H1 (cell line): ENCODE results near the gene POMP. TPM values are rescaled to one million over a fixed set of nuclear protein-coding genes. Genes with fewer than 3 reads are reported as not detected.

Experiments
- CTCF ChIA-PET: fragments of 300-600 bp; sonication (Branson Sonifier 250); formaldehyde crosslinking; loops from one replicate; lab custom pipeline; 2021; ENCODE audit not compliant: partially characterized antibody; lab: Charles Lee
- POLR2A ChIA-PET: fragments of 300-600 bp; sonication (Branson Sonifier 250); formaldehyde crosslinking; loops from one replicate; lab custom pipeline; 2021; ENCODE audit warnings: inconsistent platforms; ENCODE audit not compliant: partially characterized antibody; lab: Charles Lee
- DNase-seq, 2 experiments: peaks; one replicate each; pipeline versions ENCODE4 v3.0.0 to v3.0.0-alpha.2; 2010 to 2022; ENCODE audit warnings: low spot score in 2 of 2, low read depth in 1 of 2, mixed read lengths in 1 of 2
- FAIRE-seq: peaks from 2 replicates; lab custom pipeline; 2011; peaks lifted over from hg19 to GRCh38; lab: Jason Lieb, UNC
- H2AFZ ChIP-seq: 2 replicates; pipeline ENCODE4 v1.8.1; 2012; ENCODE audit warnings: low read length, inconsistent platforms
- H2AK5ac ChIP-seq: 2 replicates; pipeline ENCODE4 v1.6.1; 2013; ENCODE audit warnings: low read depth, low read length
- H2BK120ac ChIP-seq: replicated peaks from 2 replicates; pipeline ENCODE3; 2013; ENCODE audit warnings: low read depth, low read length, inconsistent platforms
- H2BK12ac ChIP-seq: 2 replicates; pipeline ENCODE4 v1.6.1; 2013; ENCODE audit warnings: low read depth, low read length
- H2BK15ac ChIP-seq: 2 replicates; pipeline ENCODE4 v1.6.1; 2013; ENCODE audit warnings: low read length
- H2BK20ac ChIP-seq: 2 replicates; pipeline ENCODE4 v1.6.1; 2013; ENCODE audit warnings: low read length
- H2BK5ac ChIP-seq: 2 replicates; pipeline ENCODE4 v1.6.1; 2013; ENCODE audit warnings: low read depth, low read length
- H3K14ac ChIP-seq: 2 replicates; pipeline ENCODE4 v1.6.1; 2013; ENCODE audit warnings: inconsistent platforms; ENCODE audit not compliant: insufficient read length
- H3K18ac ChIP-seq: 2 replicates; pipeline ENCODE4 v1.6.1; 2013; ENCODE audit warnings: low read length; ENCODE audit errors: extremely low read depth
- H3K23ac ChIP-seq: 2 replicates; pipeline ENCODE4 v1.6.1; 2013; ENCODE audit warnings: inconsistent platforms; ENCODE audit not compliant: insufficient read length
- H3K23me2 ChIP-seq: 2 replicates; pipeline ENCODE4 v1.6.1; 2013; ENCODE audit warnings: low read depth, low read length
- H3K27ac ChIP-seq: 2 replicates; pipeline ENCODE4 v1.6.1; 2011; ENCODE audit warnings: low read depth, low read length, inconsistent platforms
- H3K27me3 ChIP-seq, 4 experiments: replicated peaks in 1 of 4; 1 replicate in 1 of 4; 2 replicates in 3 of 4; pipeline versions ENCODE4 v1.6.1 to v1.8.1; 2011 to 2013; ENCODE audit warnings: low read length in 3 of 4, mild to moderate bottlenecking in 3 of 4, inconsistent platforms in 2 of 4, mixed read lengths in 2 of 4, moderate library complexity in 1 of 4; ENCODE audit not compliant: control insufficient read depth in 3 of 4, insufficient read depth in 3 of 4; ENCODE audit errors: extremely low read depth in 1 of 4
- H3K36me3 ChIP-seq, 4 experiments: 2 replicates each; pipeline versions ENCODE4 v1.6.1 to v1.8.1; 2011 to 2013; ENCODE audit warnings: mild to moderate bottlenecking in 4 of 4, low read length in 3 of 4, moderate library complexity in 2 of 4, control low read depth in 1 of 4, inconsistent platforms in 1 of 4; ENCODE audit not compliant: insufficient read depth in 4 of 4, control insufficient read depth in 2 of 4
- H3K4ac ChIP-seq: replicated peaks from 2 replicates; pipeline ENCODE3; 2013; ENCODE audit warnings: low read length, low read depth, mixed read lengths, inconsistent platforms; ENCODE audit not compliant: insufficient read length
- H3K4me1 ChIP-seq, 4 experiments: replicated peaks in 1 of 4; 1 replicate in 1 of 4; 2 replicates in 3 of 4; pipeline versions ENCODE4 v1.6.1 to v1.8.1; 2011 to 2013; ENCODE audit warnings: low read length in 3 of 4, inconsistent platforms in 2 of 4, mixed read lengths in 1 of 4; ENCODE audit not compliant: insufficient read depth in 4 of 4, control insufficient read depth in 3 of 4
- H3K4me2 ChIP-seq, 2 experiments: 2 replicates each; pipeline versions ENCODE4 v1.6.1 to v1.8.1; 2011 to 2013; ENCODE audit warnings: low read depth in 2 of 2, low read length in 2 of 2, control low read depth in 1 of 2, inconsistent platforms in 1 of 2, mild to moderate bottlenecking in 1 of 2; ENCODE audit not compliant: insufficient read depth in 1 of 2
- H3K4me3 ChIP-seq, 4 experiments: fragments of 200-600, 300-600 bp in 1 of 4; sonication (generic), shearing (Covaris generic), sonication (Bioruptor Twin) in 1 of 4; 2 replicates each; pipeline versions ENCODE4 v1.5.1 to v1.8.1; 2011 to 2016; ENCODE audit warnings: low read length in 4 of 4, low read depth in 3 of 4, control low read depth in 2 of 4, inconsistent platforms in 2 of 4, mild to moderate bottlenecking in 2 of 4, mixed read lengths in 1 of 4, moderate library complexity in 1 of 4; ENCODE audit not compliant: insufficient read depth in 2 of 4; ENCODE audit errors: extremely low read depth in 1 of 4
- H3K56ac ChIP-seq: replicated peaks from 2 replicates; pipeline ENCODE3; 2013; ENCODE audit warnings: low read depth, mild to moderate bottlenecking, mixed read lengths, low read length, inconsistent platforms; ENCODE audit not compliant: insufficient read length
- H3K79me1 ChIP-seq: 2 replicates; pipeline ENCODE4 v1.6.1; 2013; ENCODE audit warnings: low read depth, low read length, control low read depth
- H3K79me2 ChIP-seq, 2 experiments: 2 replicates each; pipeline versions ENCODE4 v1.6.1 to v1.8.1; 2012 to 2013; ENCODE audit warnings: low read length in 2 of 2, mild to moderate bottlenecking in 2 of 2, inconsistent platforms in 1 of 2; ENCODE audit not compliant: insufficient read depth in 2 of 2, control insufficient read depth in 1 of 2
- H3K9ac ChIP-seq, 4 experiments: replicated peaks in 1 of 4; 1 replicate in 1 of 4; 2 replicates in 3 of 4; pipeline versions ENCODE4 v1.6.1 to v1.8.1; 2011 to 2013; ENCODE audit warnings: low read depth in 3 of 4, low read length in 3 of 4, control low read depth in 2 of 4, mild to moderate bottlenecking in 2 of 4, moderate library complexity in 2 of 4, inconsistent platforms in 1 of 4; ENCODE audit errors: extremely low read depth in 1 of 4
- H3K9me3 ChIP-seq, 2 experiments: 2 replicates each; pipeline versions ENCODE4 v1.6.1 to v1.8.1; 2012 to 2013; ENCODE audit warnings: mild to moderate bottlenecking in 2 of 2, moderate library complexity in 2 of 2, control low read depth in 1 of 2, inconsistent platforms in 1 of 2, low read depth in 1 of 2, low read length in 1 of 2, mixed read lengths in 1 of 2; ENCODE audit not compliant: insufficient read depth in 2 of 2
- H4K20me1 ChIP-seq, 2 experiments: replicated peaks in 1 of 2; 2 replicates each; pipeline versions ENCODE3 to v1.8.1; 2011 to 2013; ENCODE audit warnings: inconsistent platforms in 2 of 2, low read length in 2 of 2, mild to moderate bottlenecking in 1 of 2; ENCODE audit not compliant: insufficient read depth in 2 of 2, control insufficient read depth in 1 of 2
- H4K5ac ChIP-seq: 2 replicates; pipeline ENCODE4 v1.6.1; 2013; ENCODE audit warnings: low read length, low read depth, mixed read lengths, inconsistent platforms; ENCODE audit not compliant: insufficient read length
- H4K8ac ChIP-seq: 2 replicates; pipeline ENCODE4 v1.8.0; 2013; ENCODE audit warnings: mild to moderate bottlenecking, moderate library complexity, low read length, inconsistent platforms; ENCODE audit not compliant: insufficient read depth; ENCODE audit errors: extremely low read depth
- H4K91ac ChIP-seq: replicated peaks from 2 replicates; pipeline ENCODE3; 2013; ENCODE audit warnings: low read length, mixed read lengths, inconsistent platforms; ENCODE audit not compliant: insufficient read length
- ATF2 ChIP-seq: IDR thresholded peaks from 2 replicates; pipeline ENCODE4 v1.6.1; 2012; ENCODE audit warnings: low read length, inconsistent platforms
- CHD2 ChIP-seq: IDR thresholded peaks from 2 replicates; pipeline ENCODE4 v1.6.1; 2012; ENCODE audit warnings: low read length, improper control_type of control experiment
- CREB1 ChIP-seq: IDR thresholded peaks from 2 replicates; pipeline ENCODE4 v1.6.1; 2012; ENCODE audit warnings: inconsistent platforms
- HDAC6 ChIP-seq: IDR thresholded peaks from one replicate; pipeline ENCODE4 v1.7.1; 2012; ENCODE audit warnings: low read depth, mild to moderate bottlenecking, inconsistent platforms, low read length, moderate library complexity
- KDM5A ChIP-seq: fragments of 200-600 bp; IDR thresholded peaks from 2 replicates; pipeline ENCODE4 v1.7.1; 2012; ENCODE audit warnings: mild to moderate bottlenecking, low read length, inconsistent platforms, mixed read lengths
- POLR2AphosphoS5 ChIP-seq: IDR thresholded peaks from 2 replicates; pipeline ENCODE4 v1.6.1; 2011; ENCODE audit warnings: low read depth, low read length
- SAP30 ChIP-seq: fragments of 300-600 bp; sonication (generic); IDR thresholded peaks from 2 replicates; pipeline ENCODE4 v1.7.1; 2012; ENCODE audit warnings: low read length, moderate library complexity, mild to moderate bottlenecking, inconsistent platforms; ENCODE audit not compliant: insufficient read depth, insufficient replicate concordance
- SP4 ChIP-seq: IDR thresholded peaks from 2 replicates; pipeline ENCODE4 v1.6.1; 2012; ENCODE audit warnings: low read length, inconsistent platforms
- TAF1 ChIP-seq: IDR thresholded peaks from 2 replicates; pipeline ENCODE4 v1.6.1; 2011; ENCODE audit warnings: mild to moderate bottlenecking, low read depth, low read length
- TAF7 ChIP-seq: optimal IDR thresholded peaks from 2 replicates; pipeline ENCODE3; 2011; ENCODE audit warnings: low read depth, mild to moderate bottlenecking, inconsistent platforms, low read length, moderate library complexity, borderline replicate concordance
- TBP ChIP-seq: IDR thresholded peaks from 2 replicates; pipeline ENCODE4 v1.6.1; 2011; ENCODE audit warnings: low read depth, low read length, improper control_type of control experiment
- TEAD4 ChIP-seq: IDR thresholded peaks from 2 replicates; pipeline ENCODE4 v1.6.1; 2012; ENCODE audit warnings: low read depth, low read length, inconsistent platforms, mixed read lengths
- WGBS, 2 experiments: shearing (Covaris generic) in 1 of 2; methylation state at CpG; one replicate each; pipeline versions ENCODE4 v1.1.6 to v1.1.7; 2013 to 2015; ENCODE audit warnings: low lambda C conversion rate in 2 of 2, mixed read lengths in 2 of 2, inconsistent platforms in 1 of 2, low coverage in 1 of 2, missing lambda C conversion rate in 1 of 2; ENCODE audit not compliant: insufficient replicate concordance in 2 of 2, insufficient coverage in 1 of 2, insufficient read length in 1 of 2; ENCODE audit errors: extremely low coverage in 1 of 2, missing lambda C conversion rate in 1 of 2; 5-methylcytosine and 5-hydroxymethylcytosine counted together
- polyA plus RNA-seq, 7 experiments: library from polyadenylated mRNA; depleted of rRNA in 3 of 7; stranded (reverse) in 5 of 7; unstranded in 2 of 7; fragments of >200 nt in 5 of 7; fragments of 200-250 nt in 2 of 7; gene quantifications; 1 replicate in 5 of 7; 2 replicates in 1 of 7; 4 replicates in 1 of 7; pipeline versions ENCODE4 v1.2.1 to v1.2.3, GENCODE V29; 2011 to 2013; ENCODE audit warnings: missing spikeins in 2 of 7, mixed read lengths in 2 of 7
- total RNA-seq: library from RNA; stranded (reverse); fragmentation: NEBNext Ultra II Directional; extraction: Animal tissue kit (Norgen Biotek cat#: 25700); gene quantifications from 2 replicates; pipeline ENCODE4 v1.2.1, GENCODE V29; 2021

The POMP gene
- total and polyA plus RNA-seq, 2 of the 8 experiments (the other 6 are each of a cell fraction or from before 2014, with no cell fraction given), result 38.4 to 115 TPM

- no peak overlapping the region for H2BK12ac ChIP-seq
- H3K4ac ChIP-seq, result no peak overlapping the region
- H2BK20ac ChIP-seq, result no peak overlapping the region
- no peaks in the 10 kb centered on the region for H3K27me3 ChIP-seq
- H3K36me3 ChIP-seq, result peaks cover 38 to 84% (median 69%) of the 10 kb centered on the region in 4 experiments
- no peak overlapping the region for H4K5ac ChIP-seq
- H3K4me1 ChIP-seq, result no peaks in the 10 kb centered on the region
- H2AFZ ChIP-seq, result no peak overlapping the region
- H3K79me2 ChIP-seq, result peaks cover 0 to 8% of the 10 kb centered on the region in 2 experiments; a peak in 2 of 4 replicates
- H2BK5ac ChIP-seq, result no peak overlapping the region
- H3K14ac ChIP-seq, result no peak overlapping the region
- H2BK120ac ChIP-seq, result no peak overlapping the region
- H3K9ac ChIP-seq, result no peak overlapping the region
- no peak overlapping the region for H3K4me3 ChIP-seq
- no peak overlapping the region for H2AK5ac ChIP-seq
- no peaks in the 10 kb centered on the region for H3K9me3 ChIP-seq
- no peak overlapping the region for H4K8ac ChIP-seq
- no peak overlapping the region for H2BK15ac ChIP-seq
- H3K27ac ChIP-seq, result no peak overlapping the region
- no peak for TF ChIP-seq CHD2
- no peak for TF ChIP-seq POLR2AphosphoS5
- no peak for TF ChIP-seq CREB1
- no peak for TF ChIP-seq KDM5A
- no peak for TF ChIP-seq TBP
- TF ChIP-seq ATF2, result no peak
- no peak for TF ChIP-seq TAF1
- TF ChIP-seq HDAC6, result no peak
- no peak for TF ChIP-seq SAP30
- TF ChIP-seq TAF7, result no peak
- no peak for TF ChIP-seq SP4
- TF ChIP-seq TEAD4, result no peak
- FAIRE-seq, result no peak
- H3K79me1 ChIP-seq, result no peaks in the 10 kb centered on the region; the same call in 1 of the 2 replicates
- H3K18ac ChIP-seq, result no peak overlapping the region
- H4K20me1 ChIP-seq, result peaks cover 2 to 7% of the 10 kb centered on the region in 2 experiments
- no peak overlapping the region for H3K4me2 ChIP-seq
- ChIA-PET POLR2A (interaction anchor here (1.0 kb wide), 1 partner anchor 10 kb away, joined by 3 read pairs; no protein-coding TSS in a partner anchor), CTCF (interaction anchor here (1.2 kb wide), 1 partner anchor 10 kb away, joined by 3 read pairs; no protein-coding TSS in a partner anchor)
- H3K23ac ChIP-seq, result no peak overlapping the region
- H3K23me2 ChIP-seq, result no peaks in the 10 kb centered on the region
- WGBS, 2 experiments, result 83% methylated on average over 9 of the region's 9 CpGs; no CpG with 5 or more reads in 1 of the 2 experiments
- no peak overlapping the region for H3K56ac ChIP-seq
- H4K91ac ChIP-seq, result no peak overlapping the region
- no peak for DNase-seq
These were observed 8.1 kb downstream of the POMP start for GRCh38 chr13:28666897-28667488.
